Activated T-cell treated with anti-CD3 and anti-CD28 coated beads, Interleukin-2, amount 50 U/mL, for 24 hours (primary cell): ENCODE results near the gene PARVA.

Experiments used
- DNase-seq: peaks from one replicate; pipeline ENCODE4 v3.0.0-alpha.2; 2020
- H3K27ac Mint-ChIP-seq: 2 replicates; pipeline ENCODE4 v1.8.0; 2020; ENCODE audit warnings: mild to moderate bottlenecking, mixed read lengths
- H3K27me3 Mint-ChIP-seq: 2 replicates; pipeline ENCODE4 v1.8.0; 2020; ENCODE audit warnings: mixed read lengths
- H3K36me3 Mint-ChIP-seq: 2 replicates; pipeline ENCODE4 v1.8.0; 2020; ENCODE audit warnings: low read depth, mixed read lengths
- H3K4me1 Mint-ChIP-seq: 2 replicates; pipeline ENCODE4 v1.8.0; 2020; ENCODE audit warnings: low read depth, mixed read lengths
- H3K4me3 Mint-ChIP-seq: 2 replicates; pipeline ENCODE4 v1.8.0; 2020; ENCODE audit warnings: mild to moderate bottlenecking, moderate library complexity, mixed read lengths
- H3K9me3 Mint-ChIP-seq: 2 replicates; pipeline ENCODE4 v1.8.0; 2020; ENCODE audit warnings: mixed read lengths

The PARVA gene

DNA sequence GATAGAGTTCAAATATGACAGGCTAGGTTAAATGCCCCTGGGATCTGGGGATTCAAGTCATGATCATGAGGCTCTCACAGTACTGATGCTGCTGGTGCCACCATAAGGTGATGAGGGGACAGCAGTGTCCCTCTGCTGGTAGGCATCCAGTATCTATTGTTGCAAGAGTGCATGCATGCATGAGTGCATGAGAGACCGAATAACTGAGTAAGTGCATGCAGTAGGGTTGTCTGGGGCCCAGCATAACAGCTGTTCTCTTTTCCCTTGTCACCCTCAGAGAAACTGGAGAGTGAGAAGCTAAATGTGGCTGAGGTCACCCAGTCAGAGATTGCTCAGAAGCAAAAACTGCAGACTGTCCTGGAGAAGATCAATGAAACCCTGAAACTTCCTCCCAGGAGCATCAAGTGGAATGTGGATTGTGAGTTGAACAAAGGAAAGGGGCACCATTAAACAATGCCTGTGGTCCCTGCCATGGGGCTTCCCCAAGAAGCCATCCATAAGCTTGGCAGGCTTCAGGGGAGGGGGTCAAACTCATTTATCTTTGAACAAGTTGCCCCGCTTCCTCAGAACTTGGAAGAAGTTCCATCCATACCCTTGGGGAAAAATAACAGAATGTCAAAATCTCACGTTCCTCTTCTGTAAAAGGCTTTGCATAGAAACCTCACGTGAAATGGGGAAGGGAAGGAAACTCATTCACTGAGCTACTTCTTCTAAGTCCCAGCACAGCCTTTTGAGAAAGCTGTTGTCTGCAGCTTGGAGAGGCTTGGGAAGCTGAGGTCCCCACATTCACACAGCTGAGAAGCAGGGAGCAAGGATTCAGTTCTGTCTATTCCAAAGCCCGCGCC, 119.0 kb downstream of the PARVA start:
- no peaks in the 10 kb centered on the region for H3K4me1 Mint-ChIP-seq
- no peak overlapping the region for H3K27ac Mint-ChIP-seq
- peaks cover 5% of the 10 kb centered on the region for H3K27me3 Mint-ChIP-seq
- no peak for DNase-seq
- H3K9me3 Mint-ChIP-seq = no peaks in the 10 kb centered on the region
- no peaks in the 10 kb centered on the region for H3K36me3 Mint-ChIP-seq
- no peak overlapping the region for H3K4me3 Mint-ChIP-seq

DNA sequence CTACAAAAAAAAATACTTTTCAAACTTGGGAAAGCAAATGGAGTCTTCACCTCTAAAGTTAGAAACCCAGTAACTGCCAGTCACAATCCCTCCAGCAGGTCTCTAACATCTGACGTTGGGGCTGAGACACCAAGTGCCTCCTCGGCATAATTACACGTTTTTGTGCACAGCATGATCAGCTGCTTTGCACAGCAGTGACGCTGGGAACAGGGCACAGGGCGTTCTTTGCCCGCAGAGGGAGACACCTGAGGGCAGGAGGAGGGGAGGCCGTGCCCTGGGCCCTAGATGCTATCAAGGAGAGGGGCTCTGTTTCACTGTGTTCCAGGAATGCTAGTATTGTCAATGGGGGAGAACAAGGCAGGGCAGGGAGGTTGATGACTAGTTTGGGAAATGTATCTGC, 120.1 kb downstream of the PARVA start:
- Mint-ChIP-seq H3K9me3 (no peaks in the 10 kb centered on the region), H3K4me1 (no peaks in the 10 kb centered on the region), H3K27me3 (peaks cover 3% of the 10 kb centered on the region)

DNA sequence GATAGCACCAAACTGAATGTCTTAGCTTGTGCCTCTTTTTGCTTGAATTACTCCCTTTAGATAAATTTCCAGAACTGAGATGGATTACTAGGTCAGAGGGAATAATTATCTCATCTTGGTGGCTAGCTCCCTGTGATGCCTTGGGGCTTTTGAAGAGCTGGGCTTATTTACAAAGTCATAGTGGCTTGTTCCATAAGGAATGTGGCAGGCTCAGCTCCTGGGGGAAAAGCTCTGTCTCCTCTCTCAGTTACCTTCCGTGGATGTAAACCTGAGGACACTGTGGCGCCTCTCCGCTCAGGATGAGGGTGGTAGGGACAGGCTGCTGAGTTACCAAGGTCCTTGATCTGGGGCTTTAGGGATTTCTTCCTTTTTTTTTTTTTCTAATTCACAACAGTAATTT, 121.7 kb downstream of the PARVA start:
- Mint-ChIP-seq H3K9me3 (no peaks in the 10 kb centered on the region), H3K4me1 (no peaks in the 10 kb centered on the region), H3K4me3 (no peak overlapping the region), H3K36me3 (no peaks in the 10 kb centered on the region), H3K27me3 (peaks cover 3% of the 10 kb centered on the region), H3K27ac (no peak overlapping the region)
- DNase-seq = no peak

More for the DNA sequence above, 120.1 kb downstream of the PARVA start:
- DNase-seq = no peak
- H3K27ac Mint-ChIP-seq = no peak overlapping the region
- no peak overlapping the region for H3K4me3 Mint-ChIP-seq
- no peaks in the 10 kb centered on the region for H3K36me3 Mint-ChIP-seq

DNA sequence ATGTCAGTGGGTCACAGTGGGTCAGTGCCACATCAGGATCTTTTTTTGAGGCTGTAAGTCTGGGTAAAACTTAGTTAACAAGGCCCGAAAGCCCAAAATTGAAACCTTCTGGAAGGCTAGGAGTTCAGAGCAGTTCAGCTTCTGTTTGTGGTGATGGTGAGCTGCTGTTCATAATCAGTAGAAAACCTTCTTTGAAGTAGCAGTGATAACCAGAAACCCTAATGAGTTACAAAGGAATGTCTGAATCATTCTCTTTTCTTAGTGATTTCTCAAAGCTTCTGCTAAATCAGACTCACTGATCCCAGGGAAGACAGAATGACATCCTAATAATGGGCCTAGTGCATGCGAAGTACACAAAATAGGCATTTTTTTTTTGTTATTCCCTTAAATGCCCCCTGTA, 124.7 kb downstream of the PARVA start:
- no peak overlapping the region for H3K27ac Mint-ChIP-seq
- no peaks in the 10 kb centered on the region for H3K9me3 Mint-ChIP-seq
- peaks cover 3% of the 10 kb centered on the region for H3K27me3 Mint-ChIP-seq

DNA sequence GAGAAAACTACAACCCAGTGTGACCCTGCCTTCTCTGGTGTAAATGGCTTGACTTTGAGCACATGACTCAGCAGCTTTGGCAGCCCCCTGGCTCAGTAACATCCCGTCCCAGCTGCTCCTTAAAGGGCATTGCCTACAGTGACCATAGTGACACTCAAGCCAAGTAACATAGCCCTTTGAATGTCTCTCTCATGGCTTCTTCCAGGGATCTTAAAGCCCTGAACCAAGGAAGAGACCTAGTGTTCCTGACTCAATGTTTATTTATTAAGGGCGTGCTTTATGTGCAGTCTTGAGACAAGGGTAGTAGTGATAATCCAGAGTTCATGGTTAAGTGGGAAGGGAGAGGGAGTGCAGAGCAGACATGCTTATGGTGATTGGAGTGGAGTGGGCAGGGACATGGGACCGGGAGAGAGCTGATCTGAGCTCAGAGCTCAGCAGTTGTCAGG, 125.7 kb downstream of the PARVA start:
- Mint-ChIP-seq H3K9me3 (no peaks in the 10 kb centered on the region), H3K36me3 (no peaks in the 10 kb centered on the region), H3K27me3 (peaks cover 3% of the 10 kb centered on the region), H3K27ac (no peak overlapping the region), H3K4me1 (no peaks in the 10 kb centered on the region), H3K4me3 (no peak overlapping the region)
- DNase-seq = no peak

More for the DNA sequence above, 124.7 kb downstream of the PARVA start:
- Mint-ChIP-seq H3K4me1 (no peaks in the 10 kb centered on the region), H3K4me3 (no peak overlapping the region), H3K36me3 (no peaks in the 10 kb centered on the region)
- no peak for DNase-seq

DNA sequence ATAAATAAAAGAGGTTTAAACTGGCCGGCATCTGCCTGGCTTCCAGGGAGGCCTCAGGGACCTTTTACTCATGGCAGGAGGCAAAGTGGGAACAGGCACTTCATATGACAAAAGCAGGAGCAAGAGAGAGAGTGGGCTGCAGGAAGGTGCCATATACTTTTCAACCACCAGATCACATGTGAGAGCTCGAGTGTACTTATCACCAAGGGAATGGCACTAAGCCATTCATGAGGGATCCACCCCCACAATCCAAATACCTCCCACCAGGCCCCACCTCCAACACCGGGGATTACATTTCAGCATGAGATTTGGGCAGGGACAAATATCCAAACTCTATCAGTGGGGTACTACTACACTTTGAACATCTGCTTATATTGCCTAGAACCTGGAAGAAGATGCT, 126.5 kb downstream of the PARVA start:
- no peak for DNase-seq
- Mint-ChIP-seq H3K36me3 (no peaks in the 10 kb centered on the region), H3K27ac (no peak overlapping the region), H3K4me3 (no peak overlapping the region), H3K27me3 (no peaks in the 10 kb centered on the region), H3K4me1 (no peaks in the 10 kb centered on the region), H3K9me3 (no peaks in the 10 kb centered on the region)

DNA sequence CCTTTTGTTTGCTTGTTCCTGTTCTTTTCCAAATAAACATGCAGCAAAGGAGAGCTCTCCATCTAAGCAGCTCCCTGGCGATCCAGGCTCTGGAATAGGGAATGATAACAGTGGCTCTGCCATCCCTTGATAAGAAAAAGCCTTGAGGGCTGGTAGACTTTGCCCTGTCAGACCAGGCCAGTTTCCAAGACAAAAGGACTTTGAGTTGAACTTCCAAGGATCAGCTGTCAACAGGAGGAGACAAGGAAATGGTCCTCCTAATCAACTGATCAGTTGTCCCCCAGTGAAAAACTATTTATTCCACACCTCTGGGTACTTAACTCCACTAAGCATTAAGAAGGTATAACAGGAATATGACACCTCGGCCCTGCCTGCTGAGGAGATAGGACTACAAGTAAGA, 127.8 kb downstream of the PARVA start:
- H3K27ac Mint-ChIP-seq = no peak overlapping the region
- H3K9me3 Mint-ChIP-seq = no peaks in the 10 kb centered on the region
- H3K36me3 Mint-ChIP-seq = no peaks in the 10 kb centered on the region
- H3K4me3 Mint-ChIP-seq = no peak overlapping the region
- no peaks in the 10 kb centered on the region for H3K4me1 Mint-ChIP-seq
- H3K27me3 Mint-ChIP-seq = no peaks in the 10 kb centered on the region
- DNase-seq = no peak

DNA sequence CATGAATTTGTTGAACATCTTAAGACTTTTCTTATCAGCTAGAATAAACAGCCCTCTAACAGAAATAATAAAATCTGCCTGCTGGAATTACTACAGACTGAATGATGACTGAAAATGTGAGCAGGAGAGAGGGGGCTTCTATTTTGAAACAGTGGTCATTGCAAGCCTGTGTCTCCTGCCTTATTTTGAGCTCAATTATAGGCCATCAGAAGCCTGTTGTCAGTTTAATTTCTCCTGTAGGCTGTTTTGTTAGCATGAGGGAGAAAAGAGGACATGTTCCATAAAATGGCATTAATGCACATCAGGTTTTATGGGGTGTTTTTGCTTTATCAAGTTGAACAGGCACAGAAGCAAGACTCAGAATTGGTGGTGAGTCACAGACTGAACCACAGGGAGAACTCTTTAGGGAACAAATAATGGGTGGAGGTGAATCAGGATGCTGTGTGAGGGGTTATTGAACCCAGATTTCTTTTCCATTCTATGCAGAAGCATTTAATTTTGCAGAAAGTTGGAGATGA, 129.1 kb downstream of the PARVA start:
- no peak for DNase-seq
- H3K27ac Mint-ChIP-seq = no peak overlapping the region
- no peaks in the 10 kb centered on the region for H3K27me3 Mint-ChIP-seq
- H3K4me3 Mint-ChIP-seq = no peak overlapping the region
- no peaks in the 10 kb centered on the region for H3K4me1 Mint-ChIP-seq
- no peaks in the 10 kb centered on the region for H3K36me3 Mint-ChIP-seq
- H3K9me3 Mint-ChIP-seq = no peaks in the 10 kb centered on the region

DNA sequence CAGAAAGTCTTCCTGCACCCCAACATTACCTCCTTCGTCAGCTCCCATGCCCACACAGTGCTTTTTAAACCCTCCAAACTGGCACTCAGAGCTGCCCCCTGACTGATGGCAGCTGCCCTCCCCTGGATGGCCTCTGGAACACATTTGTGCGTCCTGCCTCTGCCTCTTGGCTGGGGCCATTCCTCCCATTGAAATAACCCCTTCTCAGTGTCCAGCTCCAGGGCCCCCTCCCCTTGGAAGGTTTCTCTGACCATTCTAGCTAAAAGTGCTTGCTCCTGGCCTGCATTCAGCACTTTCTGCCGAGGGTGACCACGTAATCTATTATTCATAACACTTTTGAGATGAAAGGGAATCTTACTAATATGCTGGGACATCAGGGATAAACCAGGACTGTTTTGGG, 130.0 kb downstream of the PARVA start:
- Mint-ChIP-seq H3K4me3 (no peak overlapping the region), H3K27ac (no peak overlapping the region), H3K9me3 (no peaks in the 10 kb centered on the region), H3K36me3 (no peaks in the 10 kb centered on the region), H3K27me3 (no peaks in the 10 kb centered on the region), H3K4me1 (no peaks in the 10 kb centered on the region)
- no peak for DNase-seq

DNA sequence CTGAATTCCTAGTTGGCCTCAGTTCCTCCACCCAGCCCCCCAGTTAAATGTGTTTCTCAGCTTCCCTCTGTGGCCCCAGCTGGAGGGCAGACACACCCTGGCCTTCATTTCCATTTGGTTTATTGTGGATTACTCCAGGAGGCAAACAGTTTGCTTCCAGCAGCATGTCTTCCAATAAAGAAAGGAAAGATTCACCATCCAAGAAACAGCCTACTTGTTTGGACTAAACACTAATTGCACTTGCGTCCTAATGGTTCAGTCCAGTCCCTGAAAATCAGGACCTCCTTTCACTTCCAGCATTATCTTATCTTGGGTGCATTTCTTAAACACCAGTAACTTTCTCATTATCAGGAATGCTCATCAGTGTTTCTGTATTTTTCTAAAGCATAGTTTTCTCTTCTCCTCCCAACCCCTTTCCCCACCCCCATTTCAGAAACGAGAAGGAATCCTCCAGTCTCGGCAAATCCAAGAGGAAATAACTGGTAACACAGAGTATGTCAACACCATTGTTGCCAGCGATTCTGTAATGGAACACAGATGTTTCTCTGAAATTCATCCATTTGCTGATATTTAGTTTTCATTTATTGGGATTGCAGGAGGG, 130.9 kb downstream of the PARVA start:
- Mint-ChIP-seq H3K4me1 (no peaks in the 10 kb centered on the region), H3K27me3 (no peaks in the 10 kb centered on the region), H3K27ac (no peak overlapping the region), H3K36me3 (no peaks in the 10 kb centered on the region), H3K4me3 (no peak overlapping the region), H3K9me3 (no peaks in the 10 kb centered on the region)
- DNase-seq = no peak

DNA sequence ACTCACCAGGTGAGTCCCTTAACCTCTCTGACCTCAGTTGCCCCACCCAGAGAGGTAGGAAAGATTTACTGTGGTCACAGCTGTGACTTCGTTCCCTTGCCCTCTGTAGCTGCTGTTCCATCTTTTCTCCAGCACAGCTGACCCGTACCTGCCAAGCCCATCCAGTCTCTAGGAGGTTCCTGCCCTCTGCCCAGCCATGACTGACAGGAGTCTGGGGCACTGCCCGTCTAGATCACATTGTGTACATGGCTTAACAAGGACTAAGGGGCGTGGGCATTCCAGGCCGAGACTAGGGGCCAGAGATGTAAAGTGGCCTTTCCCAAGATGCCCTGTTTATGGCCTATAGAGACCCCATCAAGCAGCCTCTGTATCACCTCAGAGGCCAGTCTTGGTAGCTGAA, 132.0 kb downstream of the PARVA start:
- no peak overlapping the region for H3K4me3 Mint-ChIP-seq
- H3K36me3 Mint-ChIP-seq = no peaks in the 10 kb centered on the region
- H3K27ac Mint-ChIP-seq = no peak overlapping the region
- DNase-seq = no peak
- no peaks in the 10 kb centered on the region for H3K9me3 Mint-ChIP-seq
- H3K27me3 Mint-ChIP-seq = no peaks in the 10 kb centered on the region
- H3K4me1 Mint-ChIP-seq = no peaks in the 10 kb centered on the region

DNA sequence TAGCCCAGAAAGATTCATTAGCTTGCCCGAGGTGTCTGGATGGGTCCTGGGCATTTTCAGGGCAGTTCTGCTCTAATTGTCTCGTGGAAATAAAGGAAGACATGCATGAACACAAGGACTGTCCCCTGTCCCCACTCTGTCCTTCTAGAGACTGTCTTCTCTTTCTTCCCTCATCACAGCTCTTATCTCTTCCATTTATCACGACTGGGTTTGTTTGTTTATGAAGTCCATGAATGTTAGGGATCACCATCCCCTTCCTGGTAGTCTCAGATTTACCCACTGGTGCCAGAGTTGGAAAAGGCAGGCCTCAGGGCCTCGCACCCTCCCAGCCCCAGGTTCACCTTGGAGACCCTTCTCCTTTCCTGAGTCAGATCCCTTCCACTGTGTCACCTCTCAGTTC, 134.8 kb downstream of the PARVA start:
- H3K27me3 Mint-ChIP-seq = no peaks in the 10 kb centered on the region
- H3K9me3 Mint-ChIP-seq = no peaks in the 10 kb centered on the region
- H3K36me3 Mint-ChIP-seq = no peaks in the 10 kb centered on the region
- no peak overlapping the region for H3K4me3 Mint-ChIP-seq
- H3K4me1 Mint-ChIP-seq = no peaks in the 10 kb centered on the region
- no peak overlapping the region for H3K27ac Mint-ChIP-seq
- no peak for DNase-seq

DNA sequence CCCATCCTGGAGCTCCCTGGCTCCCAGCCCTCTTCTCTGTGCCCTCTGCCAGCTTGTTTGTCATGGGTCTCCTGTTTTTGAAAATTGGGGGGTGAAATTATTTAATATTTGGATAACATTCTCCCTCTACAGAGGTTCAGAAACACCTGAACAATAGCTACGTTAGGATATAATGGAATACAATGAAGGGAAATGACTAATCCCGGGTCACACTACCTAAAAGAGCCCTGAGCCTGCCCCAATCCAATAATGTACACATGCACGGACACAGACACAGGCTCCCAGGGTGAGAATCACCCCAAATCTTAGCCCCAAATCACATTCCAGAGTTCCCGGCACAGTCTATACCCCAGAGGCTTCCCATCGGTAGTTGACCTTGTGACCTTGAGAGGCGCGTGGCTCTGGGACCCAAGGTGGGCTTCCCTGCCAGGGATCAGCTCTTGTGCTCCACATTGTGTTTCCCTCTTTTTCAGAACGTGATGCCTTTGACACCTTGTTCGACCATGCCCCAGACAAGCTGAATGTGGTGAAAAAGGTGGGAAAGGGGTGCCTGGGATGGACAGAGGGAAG, 135.5 kb downstream of the PARVA start:
- H3K27ac Mint-ChIP-seq = no peak overlapping the region
- no peaks in the 10 kb centered on the region for H3K9me3 Mint-ChIP-seq
- no peaks in the 10 kb centered on the region for H3K27me3 Mint-ChIP-seq
- H3K4me3 Mint-ChIP-seq = no peak overlapping the region
- H3K4me1 Mint-ChIP-seq = no peaks in the 10 kb centered on the region
- DNase-seq = no peak
- H3K36me3 Mint-ChIP-seq = no peaks in the 10 kb centered on the region

DNA sequence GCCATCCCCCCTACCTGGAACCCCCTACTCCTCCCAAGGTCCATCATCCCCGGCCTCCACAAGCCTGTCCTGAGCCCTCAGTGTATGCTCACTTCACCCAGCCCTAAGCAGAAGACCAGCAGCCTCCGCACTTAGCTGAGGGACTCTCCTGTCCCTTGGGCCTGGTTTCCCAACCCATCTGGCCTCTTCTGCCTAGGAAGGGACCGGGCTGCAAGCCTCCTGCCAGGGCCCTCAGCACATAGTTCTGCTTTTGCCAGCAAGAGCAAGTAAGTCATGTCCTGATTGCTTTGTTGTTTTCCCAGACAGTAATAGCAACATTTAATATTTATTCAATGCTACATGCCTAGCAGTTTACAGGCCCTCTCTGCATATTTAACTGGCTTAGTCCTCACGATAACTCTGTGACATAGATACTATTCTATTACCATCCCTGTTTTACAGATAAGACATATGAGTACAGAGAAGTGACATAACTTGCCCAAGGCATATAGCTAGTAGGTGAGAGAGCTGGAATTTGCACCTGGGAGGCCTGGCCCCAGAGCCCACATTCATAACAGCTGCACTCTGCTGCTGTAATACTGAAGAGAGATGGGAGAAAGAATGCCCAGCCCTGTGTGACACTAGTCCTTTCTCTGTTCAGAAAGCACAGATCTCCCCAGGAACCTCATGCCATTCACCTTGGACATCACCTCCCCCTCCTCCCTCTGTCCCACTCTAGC, 139.2 kb downstream of the PARVA start:
- H3K9me3 Mint-ChIP-seq = no peaks in the 10 kb centered on the region
- H3K27me3 Mint-ChIP-seq = peaks cover 9% of the 10 kb centered on the region
- no peaks in the 10 kb centered on the region for H3K4me1 Mint-ChIP-seq
- no peak overlapping the region for H3K4me3 Mint-ChIP-seq
- H3K36me3 Mint-ChIP-seq = no peaks in the 10 kb centered on the region
- no peak for DNase-seq
- H3K27ac Mint-ChIP-seq = no peak overlapping the region
